Activated T-cell treated with anti-CD3 and anti-CD28 coated beads for 48 hours (primary cell): ENCODE measurements around the gene ANP32E.
"Not testable (repeated sequence)": the region's sequence is repeated elsewhere in the genome, so short reads cannot be mapped to it uniquely, and the experiment has no call there.

ENCODE experiments used
- DNase-seq: peaks from one replicate; pipeline ENCODE4 v3.0.0-alpha.2; 2020; ENCODE audit warnings: low read depth

The ANP32E gene

DNA sequence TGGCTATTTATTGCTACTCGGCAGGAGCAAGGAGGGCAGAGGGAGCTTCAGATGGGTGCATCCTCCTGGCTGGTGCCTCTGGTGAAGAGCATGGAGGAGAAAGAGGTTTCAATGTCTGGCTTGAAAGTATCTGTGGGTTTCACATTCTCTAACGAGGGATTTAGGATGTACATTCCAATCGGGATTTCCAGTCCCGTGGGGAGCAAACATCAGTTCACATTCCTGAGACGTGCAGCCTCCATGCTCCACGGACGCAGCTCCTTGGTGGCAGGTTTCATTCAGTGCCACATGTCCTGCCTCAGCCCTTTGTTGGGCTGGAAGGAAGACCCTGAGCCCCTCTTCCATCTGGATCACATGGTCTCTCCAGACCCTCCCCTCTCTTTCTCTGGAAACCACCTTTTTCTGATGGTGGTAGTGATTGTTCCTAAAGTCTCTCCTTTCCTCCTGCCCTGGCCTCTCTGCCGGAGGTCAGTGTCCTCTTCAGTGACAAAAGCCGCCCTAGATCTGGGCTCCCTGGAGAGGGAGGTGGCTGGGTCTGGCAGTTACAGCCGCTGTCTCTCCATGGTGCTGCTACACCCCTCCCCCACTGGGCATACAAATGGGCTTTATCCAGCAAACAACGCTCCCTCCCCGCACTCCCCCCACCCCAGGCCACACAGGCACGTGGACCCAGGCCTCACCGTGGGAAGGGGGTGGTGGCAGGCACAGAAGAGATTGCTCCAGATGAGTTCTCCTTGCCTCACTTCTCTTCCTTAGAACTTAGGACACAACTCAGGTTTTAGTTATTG is 20.8 kb upstream of the ANP32E start:
- DNase-seq, result no peak

DNA sequence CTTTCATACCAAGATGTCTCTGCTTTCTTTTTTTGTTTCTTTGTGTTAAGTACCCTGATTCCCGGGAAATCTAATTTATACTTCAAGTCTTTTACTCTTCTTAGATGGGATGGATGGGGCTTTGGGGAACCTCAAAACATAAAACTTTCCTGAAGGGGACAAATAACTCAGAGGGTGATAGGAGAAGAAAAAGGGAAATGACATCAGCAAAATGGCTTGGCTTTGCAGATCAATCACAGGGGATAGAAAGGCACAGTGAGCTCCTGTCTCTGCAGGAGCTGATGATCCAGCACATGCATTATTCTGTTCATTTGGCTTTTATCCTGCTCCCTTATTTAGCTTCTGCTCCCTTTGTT is 20.3 kb upstream of the ANP32E start:
- DNase-seq, result no peak

DNA sequence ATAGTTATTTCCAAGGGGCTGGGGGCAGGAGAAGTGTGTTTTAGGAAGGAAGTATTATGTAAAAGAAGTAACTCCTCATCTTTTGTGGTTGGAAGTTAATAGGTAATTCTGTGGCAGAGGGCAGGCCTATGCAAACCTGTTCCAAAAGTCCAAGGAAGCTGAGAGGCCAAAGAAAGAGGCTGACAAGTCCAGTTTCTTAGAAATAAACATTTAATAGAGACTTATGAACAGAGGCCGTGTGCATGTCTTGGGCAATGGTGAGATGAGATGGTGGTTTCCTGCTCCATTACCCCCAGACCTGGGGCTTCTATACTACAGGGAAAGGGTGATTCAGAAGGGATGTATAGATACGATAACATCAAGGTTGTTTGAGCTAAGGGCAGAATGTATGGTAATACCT is 14.0 kb upstream of the ANP32E start:
- no peak for DNase-seq

GRCh38 chr1:150243003-150243402 is 7.1 kb upstream of the ANP32E start:
- DNase-seq, result no peak

- DNase-seq, result no peak
Measured at GRCh38 chr1:150237746-150238145, 1.8 kb upstream of the ANP32E start.

- DNase-seq, result not testable (repeated sequence)
Measured at GRCh38 chr1:150237176-150237575, 1.3 kb upstream of the ANP32E start.

DNA sequence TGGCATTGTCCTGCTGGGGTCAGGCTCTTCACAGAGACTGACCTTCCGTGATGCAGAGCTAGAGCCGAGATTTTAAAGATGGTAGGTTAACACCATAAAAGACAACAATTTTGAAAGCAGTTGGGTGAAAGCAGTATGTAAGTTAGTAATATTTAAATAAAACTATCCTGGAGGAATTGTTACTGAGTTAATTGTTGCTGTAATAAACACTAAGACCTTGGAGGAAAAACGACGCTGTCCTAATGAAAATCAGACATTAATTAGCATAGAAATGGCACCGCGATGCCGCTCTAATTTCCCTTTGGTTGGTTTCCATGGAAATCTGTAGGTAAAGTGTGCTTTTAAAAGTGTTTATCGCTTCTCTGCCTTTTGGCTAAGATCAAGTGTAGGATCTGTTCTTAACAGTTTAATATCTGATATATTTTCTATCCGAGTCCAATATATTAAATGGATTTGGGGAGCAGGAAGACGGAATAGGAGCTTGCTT is 745 bp upstream of the ANP32E start:
- no peak for DNase-seq

DNA sequence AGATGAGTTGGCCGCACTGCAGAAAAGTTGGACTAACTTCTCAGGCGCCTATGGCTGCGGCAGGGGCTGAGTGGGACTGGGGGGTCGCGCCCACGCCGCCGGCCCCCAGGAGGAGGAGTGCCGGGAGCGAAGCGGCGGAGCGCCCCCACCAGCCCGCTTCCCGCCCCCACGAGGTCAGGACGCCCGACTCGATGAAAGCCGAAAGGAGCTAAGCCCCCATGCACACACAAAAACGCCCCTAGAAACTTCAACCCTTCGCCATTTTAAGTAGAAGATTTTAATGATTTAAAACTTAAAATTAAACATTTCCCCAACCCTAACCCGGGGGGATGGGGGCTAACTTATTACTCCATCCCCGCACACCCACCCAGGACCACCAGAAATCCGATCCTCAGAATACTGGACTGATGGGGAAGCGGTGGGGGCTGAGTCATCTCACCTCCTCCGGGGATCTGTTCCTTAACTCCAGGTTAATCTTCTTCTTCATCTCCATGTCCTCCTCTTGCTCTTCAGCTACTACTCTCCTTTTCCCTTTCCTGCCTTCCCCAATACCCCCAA is 539 bp downstream of the ANP32E start:
- peak; percentile 30 for DNase-seq

GRCh38 chr1:150234566-150235293 is 1.2 kb downstream of the ANP32E start:
- DNase-seq, result peak; percentile 88

- DNase-seq, result no peak
Measured at GRCh38 chr1:150234309-150234565, 1.7 kb downstream of the ANP32E start.

DNA sequence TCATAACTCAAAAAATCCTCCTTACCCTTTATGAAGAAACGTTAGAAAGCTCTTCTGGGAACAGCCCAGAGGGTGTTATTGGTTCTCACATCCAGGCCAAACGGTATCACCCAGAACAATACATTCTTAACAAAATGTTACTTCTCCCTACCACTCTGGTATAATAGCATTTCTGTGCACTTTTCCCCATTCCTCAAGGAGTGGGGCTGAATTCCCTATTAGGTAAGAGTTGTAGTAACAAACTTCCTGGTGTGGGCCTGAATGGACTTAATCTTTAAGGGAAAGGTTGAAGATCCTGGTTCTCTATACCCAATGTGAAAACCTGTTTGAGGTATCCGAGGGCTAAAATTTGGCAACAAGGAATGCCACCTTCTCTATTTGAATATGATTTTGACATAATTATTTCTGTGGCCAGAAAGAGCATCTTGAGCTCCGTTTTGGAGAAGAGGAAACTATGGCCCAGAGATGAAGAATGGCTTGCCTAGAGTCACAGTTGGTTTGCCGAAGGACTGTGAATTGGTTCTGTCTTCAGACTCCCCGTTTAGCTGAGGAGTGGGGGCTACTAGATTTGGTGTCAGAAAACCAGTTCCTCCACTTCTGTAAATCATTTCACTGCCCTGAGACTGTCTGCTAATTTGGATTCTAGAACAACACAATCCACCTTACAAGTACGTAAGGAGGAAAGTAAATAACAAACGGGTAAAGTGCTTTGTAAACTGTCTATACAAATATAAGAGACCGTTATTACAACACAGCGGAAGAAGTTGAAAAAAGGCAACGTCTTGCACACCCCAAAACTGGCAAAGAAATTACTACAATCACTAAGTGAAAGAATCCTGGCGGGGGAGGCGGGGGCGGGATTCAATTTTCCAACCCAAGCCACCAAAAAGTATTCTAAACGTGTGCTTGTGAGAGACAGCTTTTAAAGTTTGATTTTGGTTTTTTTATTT is 2.3 kb downstream of the ANP32E start:
- DNase-seq, result no peak

GRCh38 chr1:150232921-150233320 is 3.0 kb downstream of the ANP32E start:
- not testable (repeated sequence) for DNase-seq

- DNase-seq, result not testable (repeated sequence)
Measured at GRCh38 chr1:150228246-150228645, 7.7 kb downstream of the ANP32E start.

GRCh38 chr1:150227228-150227627 is 8.7 kb downstream of the ANP32E start:
- no peak for DNase-seq

GRCh38 chr1:150226486-150226885 is 9.4 kb downstream of the ANP32E start:
- no peak for DNase-seq

- DNase-seq, result no peak
Measured at GRCh38 chr1:150225546-150225945, 10.4 kb downstream of the ANP32E start.

- DNase-seq, result no peak
Measured at GRCh38 chr1:150224983-150225382, 10.9 kb downstream of the ANP32E start.

- DNase-seq, result no peak
Measured at GRCh38 chr1:150221552-150221951, 14.4 kb downstream of the ANP32E start.

- DNase-seq, result not testable (repeated sequence)
Measured at GRCh38 chr1:150215855-150216254, 20.1 kb downstream of the ANP32E start.

DNA sequence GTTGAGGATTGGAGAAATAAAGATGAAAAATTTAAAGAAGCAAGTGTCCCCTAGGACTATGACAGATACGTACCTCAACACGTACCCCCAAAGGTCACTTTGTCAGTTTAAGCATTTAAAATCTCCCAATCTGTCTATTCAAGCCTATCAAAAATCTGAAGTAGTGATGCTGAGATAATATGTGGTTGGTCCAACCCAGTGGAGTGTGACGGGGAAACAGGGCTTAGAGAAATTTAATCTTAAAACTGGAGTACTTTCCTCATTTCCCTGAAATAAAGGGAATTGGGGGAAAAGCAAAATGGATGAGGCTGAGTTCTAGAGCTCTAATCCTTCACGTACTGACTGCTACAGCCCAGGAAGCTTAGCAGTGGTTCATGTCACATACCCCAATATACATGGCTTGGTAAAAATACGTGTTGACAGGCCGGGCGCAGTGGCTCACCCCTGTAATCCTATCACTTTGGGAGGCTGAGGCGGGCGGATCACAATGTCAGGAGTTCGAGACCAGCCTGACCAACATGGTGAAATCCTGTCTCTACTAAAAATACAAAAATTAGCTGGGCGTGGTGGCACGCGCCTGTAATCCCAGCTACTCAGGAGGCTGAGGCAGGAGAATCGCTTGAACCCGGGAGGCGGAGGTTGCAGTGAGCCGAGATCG is 21.7 kb downstream of the ANP32E start:
- not testable (repeated sequence) for DNase-seq
